ENCODE results near the gene ARID3C. TPM values are rescaled to one million over a fixed set of nuclear protein-coding genes. Genes with fewer than 3 reads are reported as not detected.

ARID3C gene
- polyA plus RNA-seq, 1 of the 3 experiments (the other 2 are of a cell fraction): 0.08 TPM

DNA sequence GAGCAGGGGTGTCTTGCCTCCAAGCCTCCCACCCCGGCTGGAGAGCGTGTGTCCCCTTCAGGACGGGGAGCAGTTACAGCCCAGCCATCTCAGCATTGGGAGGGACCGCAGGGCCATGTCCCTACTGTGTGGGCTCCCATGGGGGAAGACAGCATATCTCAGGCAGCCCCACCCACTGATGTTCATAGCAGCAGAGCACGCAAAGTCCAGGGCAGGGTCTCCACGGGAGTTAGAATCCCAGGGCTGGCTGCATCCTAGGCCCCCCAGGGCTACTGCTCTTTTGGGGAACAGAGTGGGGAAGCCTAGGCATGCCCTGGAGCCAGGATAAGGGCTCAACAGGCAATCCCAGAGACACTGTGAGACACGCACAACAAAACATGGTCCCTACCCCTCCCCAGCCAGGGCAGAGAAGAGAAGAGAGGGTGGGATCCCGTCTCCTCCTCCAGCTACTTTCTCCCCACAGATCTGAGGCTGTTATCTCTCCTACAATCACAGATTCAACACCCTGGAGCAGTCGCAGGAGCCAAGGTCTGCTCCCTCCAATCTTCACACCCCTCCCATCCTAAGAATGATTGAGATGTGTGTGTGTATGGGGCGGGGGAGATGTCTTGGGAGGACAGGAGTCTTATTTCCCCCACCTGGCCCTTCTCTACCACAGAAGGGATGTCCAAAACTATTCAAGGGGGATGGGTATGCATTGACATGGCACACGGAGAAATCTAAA lies 42.8 kb downstream of the ARID3C start:
- Histone ChIP-seq H3F3A (replicated peaks; ENCODE audit: insufficient read depth) (no peaks in the 10 kb centered on the region), H3K79me2 (ENCODE audit: insufficient read depth) (no peaks in the 10 kb centered on the region), H3K4me3 (ENCODE audit: low read depth in 2 of 2, low read length in 1 of 2) (no peak overlapping the region), H3K4me2 (no peak overlapping the region), H3K9me3 (no peaks in the 10 kb centered on the region), H3K27me3 (ENCODE audit: insufficient read depth) (peaks cover 57% of the 10 kb centered on the region), H3K4me1 (ENCODE audit: control insufficient read depth in 1 of 2, insufficient read depth in 2 of 2, low read depth in 1 of 2, low read length in 1 of 2) (peaks cover 0 to 72% of the 10 kb centered on the region in 2 experiments; a peak in 2 of 4 replicates), H2AFZ (ENCODE audit: low read depth) (no peak overlapping the region), H3K9ac (no peak overlapping the region), H3K36me3 (replicated peaks in 1 of 2; ENCODE audit: control insufficient read depth in 1 of 2, insufficient read depth in 2 of 2, low read length in 1 of 2) (no peaks in the 10 kb centered on the region), H3K9me2 (no peaks in the 10 kb centered on the region), H3K27ac (ENCODE audit: low read depth in 2 of 2, low read length in 1 of 2) (peak overlapping the region in 1 of 2 experiments; percentile 44; a peak in 1 of 4 replicates), H4K20me1 (ENCODE audit: insufficient read depth) (0 out of 2 replicates have a peak, but pooled peaks cover under 1% of the 10 kb centered on the region)
- no peak for DNase-seq
- ChIA-PET CTCF (interaction anchor here (1.2 to 12.0 kb wide), 4 partner anchors 13 to 37 kb away, joined by 3 to 129 read pairs (median 16); no protein-coding TSS in a partner anchor), POLR2A (no interaction called here)
- 41% methylated on average over 9 of the region's 11 CpGs for WGBS (ENCODE audit: low lambda C conversion rate)
- TF ChIP-seq CHD2 (IDR thresholded peaks at IDR 0.05; ENCODE audit: low read length, partially characterized antibody): no peak
- TF ChIP-seq, protein P1, sequence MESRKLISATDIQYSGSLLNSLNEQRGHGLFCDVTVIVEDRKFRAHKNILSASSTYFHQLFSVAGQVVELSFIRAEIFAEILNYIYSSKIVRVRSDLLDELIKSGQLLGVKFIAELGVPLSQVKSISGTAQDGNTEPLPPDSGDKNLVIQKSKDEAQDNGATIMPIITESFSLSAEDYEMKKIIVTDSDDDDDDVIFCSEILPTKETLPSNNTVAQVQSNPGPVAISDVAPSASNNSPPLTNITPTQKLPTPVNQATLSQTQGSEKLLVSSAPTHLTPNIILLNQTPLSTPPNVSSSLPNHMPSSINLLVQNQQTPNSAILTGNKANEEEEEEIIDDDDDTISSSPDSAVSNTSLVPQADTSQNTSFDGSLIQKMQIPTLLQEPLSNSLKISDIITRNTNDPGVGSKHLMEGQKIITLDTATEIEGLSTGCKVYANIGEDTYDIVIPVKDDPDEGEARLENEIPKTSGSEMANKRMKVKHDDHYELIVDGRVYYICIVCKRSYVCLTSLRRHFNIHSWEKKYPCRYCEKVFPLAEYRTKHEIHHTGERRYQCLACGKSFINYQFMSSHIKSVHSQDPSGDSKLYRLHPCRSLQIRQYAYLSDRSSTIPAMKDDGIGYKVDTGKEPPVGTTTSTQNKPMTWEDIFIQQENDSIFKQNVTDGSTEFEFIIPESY (IDR thresholded peaks at IDR 0.05; ENCODE audit: borderline replicate concordance, low read depth): no peak
- TF ChIP-seq SMC3 (IDR thresholded peaks at IDR 0.05; ENCODE audit: low read depth, low read length): no peak
- no peak for TF ChIP-seq FOSL2 (IDR thresholded peaks at IDR 0.05; ENCODE audit: borderline replicate concordance, low read depth)
- no peak for TF ChIP-seq RFX5 (IDR thresholded peaks at IDR 0.05; ENCODE audit: low read length)
- no peak for TF ChIP-seq NFIC (IDR thresholded peaks at IDR 0.05; ENCODE audit: borderline replicate concordance)
- TF ChIP-seq POLR2AphosphoS5 (IDR thresholded peaks at IDR 0.05; ENCODE audit: low read depth, low read length): no peak
- TF ChIP-seq USF2 (IDR thresholded peaks at IDR 0.05; ENCODE audit: borderline replicate concordance, low read depth, low read length): no peak
- TF ChIP-seq FOXM1 (IDR thresholded peaks at IDR 0.05; ENCODE audit: low read depth): no peak
- TF ChIP-seq ELF1 (IDR thresholded peaks at IDR 0.05): no peak
- TF ChIP-seq RAD21 (IDR thresholded peaks at IDR 0.05; ENCODE audit: low read length): no peak
- TF ChIP-seq IRF3 (IDR thresholded peaks at IDR 0.05; ENCODE audit: low read depth, low read length): no peak
- TF ChIP-seq TCF12 (IDR thresholded peaks at IDR 0.05): no peak
- TF ChIP-seq TAF1 (IDR thresholded peaks at IDR 0.05; ENCODE audit: borderline replicate concordance, low read depth, low read length): no peak
- no peak for TF ChIP-seq YY1 (IDR thresholded peaks at IDR 0.05; ENCODE audit: low read depth)
- TF ChIP-seq GATA2 (CRISPR knock-in tag; IDR thresholded peaks at IDR 0.05): no peak
- no peak for TF ChIP-seq RCOR1 (IDR thresholded peaks at IDR 0.05; ENCODE audit: low read length)
- TF ChIP-seq JUND (IDR thresholded peaks at IDR 0.05): no peak
- no peak for TF ChIP-seq NRF1 (IDR thresholded peaks at IDR 0.05; ENCODE audit: low read depth, low read length)
- TF ChIP-seq EP300 (IDR thresholded peaks at IDR 0.05; ENCODE audit: borderline replicate concordance in 1 of 2, low read depth in 1 of 2, low read length in 1 of 2): no peak
